Lower leg skin (tissue), 3 donors: ENCODE measurements around the gene PIP5K1C.

Source experiments
- POLR2A ChIP-seq, 2 donors: fragments of 450-650 bp; IDR thresholded peaks; one replicate each; pipeline ENCODE4 v1.6.1; 2016 to 2017; ENCODE audit warnings: antibody characterized with exemption in 2 of 2, mild to moderate bottlenecking in 1 of 2, moderate library complexity in 1 of 2
- TF ChIP-seq, protein P1 (sequence below), 3 donors: fragments of 450-650 bp; IDR thresholded peaks; one replicate each; pipeline ENCODE4 v1.5.1; 2016; ENCODE audit warnings: antibody characterized with exemption in 3 of 3, mild to moderate bottlenecking in 3 of 3, moderate library complexity in 2 of 3

- TF ChIP-seq, protein P1, sequence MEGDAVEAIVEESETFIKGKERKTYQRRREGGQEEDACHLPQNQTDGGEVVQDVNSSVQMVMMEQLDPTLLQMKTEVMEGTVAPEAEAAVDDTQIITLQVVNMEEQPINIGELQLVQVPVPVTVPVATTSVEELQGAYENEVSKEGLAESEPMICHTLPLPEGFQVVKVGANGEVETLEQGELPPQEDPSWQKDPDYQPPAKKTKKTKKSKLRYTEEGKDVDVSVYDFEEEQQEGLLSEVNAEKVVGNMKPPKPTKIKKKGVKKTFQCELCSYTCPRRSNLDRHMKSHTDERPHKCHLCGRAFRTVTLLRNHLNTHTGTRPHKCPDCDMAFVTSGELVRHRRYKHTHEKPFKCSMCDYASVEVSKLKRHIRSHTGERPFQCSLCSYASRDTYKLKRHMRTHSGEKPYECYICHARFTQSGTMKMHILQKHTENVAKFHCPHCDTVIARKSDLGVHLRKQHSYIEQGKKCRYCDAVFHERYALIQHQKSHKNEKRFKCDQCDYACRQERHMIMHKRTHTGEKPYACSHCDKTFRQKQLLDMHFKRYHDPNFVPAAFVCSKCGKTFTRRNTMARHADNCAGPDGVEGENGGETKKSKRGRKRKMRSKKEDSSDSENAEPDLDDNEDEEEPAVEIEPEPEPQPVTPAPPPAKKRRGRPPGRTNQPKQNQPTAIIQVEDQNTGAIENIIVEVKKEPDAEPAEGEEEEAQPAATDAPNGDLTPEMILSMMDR (IDR thresholded peaks at IDR 0.05), result no peak
- TF ChIP-seq POLR2A (IDR thresholded peaks at IDR 0.05), result no peak
Measured at GRCh38 chr19:3641515-3642269, 58.6 kb downstream of the PIP5K1C start.
